H1 (cell line): Measurements from ENCODE around the gene SYTL1. TPM values are rescaled to one million over a fixed set of nuclear protein-coding genes. Genes with fewer than 3 reads are reported as not detected.
A peak's percentile ranks its signal among the peaks of the same experiment; 100 is the strongest.

Experiments
- CTCF ChIA-PET: fragments of 300-600 bp; sonication (Branson Sonifier 250); formaldehyde crosslinking; loops from one replicate; lab custom pipeline; 2021; ENCODE audit not compliant: partially characterized antibody; lab: Charles Lee
- POLR2A ChIA-PET: fragments of 300-600 bp; sonication (Branson Sonifier 250); formaldehyde crosslinking; loops from one replicate; lab custom pipeline; 2021; ENCODE audit warnings: inconsistent platforms; ENCODE audit not compliant: partially characterized antibody; lab: Charles Lee
- DNase-seq, 2 experiments: peaks; one replicate each; pipeline versions ENCODE4 v3.0.0 to v3.0.0-alpha.2; 2010 to 2022; ENCODE audit warnings: low spot score in 2 of 2, low read depth in 1 of 2, mixed read lengths in 1 of 2
- FAIRE-seq: peaks from 2 replicates; lab custom pipeline; 2011; peaks lifted over from hg19 to GRCh38; lab: Jason Lieb, UNC
- H2AFZ ChIP-seq: 2 replicates; pipeline ENCODE4 v1.8.1; 2012; ENCODE audit warnings: low read length, inconsistent platforms
- H2AK5ac ChIP-seq: 2 replicates; pipeline ENCODE4 v1.6.1; 2013; ENCODE audit warnings: low read depth, low read length
- H2BK120ac ChIP-seq: replicated peaks from 2 replicates; pipeline ENCODE3; 2013; ENCODE audit warnings: low read depth, low read length, inconsistent platforms
- H2BK12ac ChIP-seq: 2 replicates; pipeline ENCODE4 v1.6.1; 2013; ENCODE audit warnings: low read depth, low read length
- H2BK15ac ChIP-seq: 2 replicates; pipeline ENCODE4 v1.6.1; 2013; ENCODE audit warnings: low read length
- H2BK20ac ChIP-seq: 2 replicates; pipeline ENCODE4 v1.6.1; 2013; ENCODE audit warnings: low read length
- H2BK5ac ChIP-seq: 2 replicates; pipeline ENCODE4 v1.6.1; 2013; ENCODE audit warnings: low read depth, low read length
- H3K14ac ChIP-seq: 2 replicates; pipeline ENCODE4 v1.6.1; 2013; ENCODE audit warnings: inconsistent platforms; ENCODE audit not compliant: insufficient read length
- H3K18ac ChIP-seq: 2 replicates; pipeline ENCODE4 v1.6.1; 2013; ENCODE audit warnings: low read length; ENCODE audit errors: extremely low read depth
- H3K23ac ChIP-seq: 2 replicates; pipeline ENCODE4 v1.6.1; 2013; ENCODE audit warnings: inconsistent platforms; ENCODE audit not compliant: insufficient read length
- H3K23me2 ChIP-seq: 2 replicates; pipeline ENCODE4 v1.6.1; 2013; ENCODE audit warnings: low read depth, low read length
- H3K27ac ChIP-seq: 2 replicates; pipeline ENCODE4 v1.6.1; 2011; ENCODE audit warnings: low read depth, low read length, inconsistent platforms
- H3K27me3 ChIP-seq, 4 experiments: replicated peaks in 1 of 4; 1 replicate in 1 of 4; 2 replicates in 3 of 4; pipeline versions ENCODE4 v1.6.1 to v1.8.1; 2011 to 2013; ENCODE audit warnings: low read length in 3 of 4, mild to moderate bottlenecking in 3 of 4, inconsistent platforms in 2 of 4, mixed read lengths in 2 of 4, moderate library complexity in 1 of 4; ENCODE audit not compliant: control insufficient read depth in 3 of 4, insufficient read depth in 3 of 4; ENCODE audit errors: extremely low read depth in 1 of 4
- H3K36me3 ChIP-seq, 4 experiments: 2 replicates each; pipeline versions ENCODE4 v1.6.1 to v1.8.1; 2011 to 2013; ENCODE audit warnings: mild to moderate bottlenecking in 4 of 4, low read length in 3 of 4, moderate library complexity in 2 of 4, control low read depth in 1 of 4, inconsistent platforms in 1 of 4; ENCODE audit not compliant: insufficient read depth in 4 of 4, control insufficient read depth in 2 of 4
- H3K4ac ChIP-seq: replicated peaks from 2 replicates; pipeline ENCODE3; 2013; ENCODE audit warnings: low read length, low read depth, mixed read lengths, inconsistent platforms; ENCODE audit not compliant: insufficient read length
- H3K4me1 ChIP-seq, 4 experiments: replicated peaks in 1 of 4; 1 replicate in 1 of 4; 2 replicates in 3 of 4; pipeline versions ENCODE4 v1.6.1 to v1.8.1; 2011 to 2013; ENCODE audit warnings: low read length in 3 of 4, inconsistent platforms in 2 of 4, mixed read lengths in 1 of 4; ENCODE audit not compliant: insufficient read depth in 4 of 4, control insufficient read depth in 3 of 4
- H3K4me2 ChIP-seq, 2 experiments: 2 replicates each; pipeline versions ENCODE4 v1.6.1 to v1.8.1; 2011 to 2013; ENCODE audit warnings: low read depth in 2 of 2, low read length in 2 of 2, control low read depth in 1 of 2, inconsistent platforms in 1 of 2, mild to moderate bottlenecking in 1 of 2; ENCODE audit not compliant: insufficient read depth in 1 of 2
- H3K4me3 ChIP-seq, 4 experiments: fragments of 200-600, 300-600 bp in 1 of 4; sonication (generic), shearing (Covaris generic), sonication (Bioruptor Twin) in 1 of 4; 2 replicates each; pipeline versions ENCODE4 v1.5.1 to v1.8.1; 2011 to 2016; ENCODE audit warnings: low read length in 4 of 4, low read depth in 3 of 4, control low read depth in 2 of 4, inconsistent platforms in 2 of 4, mild to moderate bottlenecking in 2 of 4, mixed read lengths in 1 of 4, moderate library complexity in 1 of 4; ENCODE audit not compliant: insufficient read depth in 2 of 4; ENCODE audit errors: extremely low read depth in 1 of 4
- H3K56ac ChIP-seq: replicated peaks from 2 replicates; pipeline ENCODE3; 2013; ENCODE audit warnings: low read depth, mild to moderate bottlenecking, mixed read lengths, low read length, inconsistent platforms; ENCODE audit not compliant: insufficient read length
- H3K79me1 ChIP-seq: 2 replicates; pipeline ENCODE4 v1.6.1; 2013; ENCODE audit warnings: low read depth, low read length, control low read depth
- H3K79me2 ChIP-seq, 2 experiments: 2 replicates each; pipeline versions ENCODE4 v1.6.1 to v1.8.1; 2012 to 2013; ENCODE audit warnings: low read length in 2 of 2, mild to moderate bottlenecking in 2 of 2, inconsistent platforms in 1 of 2; ENCODE audit not compliant: insufficient read depth in 2 of 2, control insufficient read depth in 1 of 2
- H3K9ac ChIP-seq, 4 experiments: replicated peaks in 1 of 4; 1 replicate in 1 of 4; 2 replicates in 3 of 4; pipeline versions ENCODE4 v1.6.1 to v1.8.1; 2011 to 2013; ENCODE audit warnings: low read depth in 3 of 4, low read length in 3 of 4, control low read depth in 2 of 4, mild to moderate bottlenecking in 2 of 4, moderate library complexity in 2 of 4, inconsistent platforms in 1 of 4; ENCODE audit errors: extremely low read depth in 1 of 4
- H3K9me3 ChIP-seq, 2 experiments: 2 replicates each; pipeline versions ENCODE4 v1.6.1 to v1.8.1; 2012 to 2013; ENCODE audit warnings: mild to moderate bottlenecking in 2 of 2, moderate library complexity in 2 of 2, control low read depth in 1 of 2, inconsistent platforms in 1 of 2, low read depth in 1 of 2, low read length in 1 of 2, mixed read lengths in 1 of 2; ENCODE audit not compliant: insufficient read depth in 2 of 2
- H4K20me1 ChIP-seq, 2 experiments: replicated peaks in 1 of 2; 2 replicates each; pipeline versions ENCODE3 to v1.8.1; 2011 to 2013; ENCODE audit warnings: inconsistent platforms in 2 of 2, low read length in 2 of 2, mild to moderate bottlenecking in 1 of 2; ENCODE audit not compliant: insufficient read depth in 2 of 2, control insufficient read depth in 1 of 2
- H4K5ac ChIP-seq: 2 replicates; pipeline ENCODE4 v1.6.1; 2013; ENCODE audit warnings: low read length, low read depth, mixed read lengths, inconsistent platforms; ENCODE audit not compliant: insufficient read length
- H4K8ac ChIP-seq: 2 replicates; pipeline ENCODE4 v1.8.0; 2013; ENCODE audit warnings: mild to moderate bottlenecking, moderate library complexity, low read length, inconsistent platforms; ENCODE audit not compliant: insufficient read depth; ENCODE audit errors: extremely low read depth
- H4K91ac ChIP-seq: replicated peaks from 2 replicates; pipeline ENCODE3; 2013; ENCODE audit warnings: low read length, mixed read lengths, inconsistent platforms; ENCODE audit not compliant: insufficient read length
- POU5F1 ChIP-seq: IDR thresholded peaks from 2 replicates; pipeline ENCODE4 v1.6.1; 2011; ENCODE audit warnings: low read depth, mild to moderate bottlenecking, low read length, moderate library complexity
- WGBS, 2 experiments: shearing (Covaris generic) in 1 of 2; methylation state at CpG; one replicate each; pipeline versions ENCODE4 v1.1.6 to v1.1.7; 2013 to 2015; ENCODE audit warnings: low lambda C conversion rate in 2 of 2, mixed read lengths in 2 of 2, inconsistent platforms in 1 of 2, low coverage in 1 of 2, missing lambda C conversion rate in 1 of 2; ENCODE audit not compliant: insufficient replicate concordance in 2 of 2, insufficient coverage in 1 of 2, insufficient read length in 1 of 2; ENCODE audit errors: extremely low coverage in 1 of 2, missing lambda C conversion rate in 1 of 2; 5-methylcytosine and 5-hydroxymethylcytosine counted together
- polyA plus RNA-seq, 7 experiments: library from polyadenylated mRNA; depleted of rRNA in 3 of 7; stranded (reverse) in 5 of 7; unstranded in 2 of 7; fragments of >200 nt in 5 of 7; fragments of 200-250 nt in 2 of 7; gene quantifications; 1 replicate in 5 of 7; 2 replicates in 1 of 7; 4 replicates in 1 of 7; pipeline versions ENCODE4 v1.2.1 to v1.2.3, GENCODE V29; 2011 to 2013; ENCODE audit warnings: missing spikeins in 2 of 7, mixed read lengths in 2 of 7
- total RNA-seq: library from RNA; stranded (reverse); fragmentation: NEBNext Ultra II Directional; extraction: Animal tissue kit (Norgen Biotek cat#: 25700); gene quantifications from 2 replicates; pipeline ENCODE4 v1.2.1, GENCODE V29; 2021

Gene SYTL1
- total and polyA plus RNA-seq, 2 of the 8 experiments (the other 6 are each of a cell fraction or from before 2014, with no cell fraction given), result 6.4 to 19.5 TPM

GRCh38 chr1:27345272-27345671 is 3.5 kb downstream of the SYTL1 start:
- Histone ChIP-seq H3K4me2 (no peak overlapping the region), H2AK5ac (no peak overlapping the region), H3K56ac (no peak overlapping the region), H2BK5ac (no peak overlapping the region), H3K27ac (no peak overlapping the region), H3K4me3 (no peak overlapping the region), H3K18ac (no peak overlapping the region), H3K4ac (no peak overlapping the region), H3K14ac (no peak overlapping the region), H3K79me2 (peaks cover 0 to 4% of the 10 kb centered on the region in 2 experiments; a peak in 1 of 4 replicates), H3K4me1 (peaks cover 0 to 33% (median 25%) of the 10 kb centered on the region in 4 experiments; a peak in 6 of 7 replicates), H3K79me1 (no peaks in the 10 kb centered on the region), H3K9me3 (no peaks in the 10 kb centered on the region), H2AFZ (no peak overlapping the region), H4K20me1 (peaks cover 0 to 10% of the 10 kb centered on the region in 2 experiments), H3K23ac (no peak overlapping the region), H2BK12ac (no peak overlapping the region), H4K5ac (no peak overlapping the region), H2BK120ac (no peak overlapping the region), H2BK15ac (no peak overlapping the region), H3K36me3 (0 out of 8 replicates have a peak, but pooled peaks cover 0 to 3% (median 0%) of the 10 kb centered on the region in 4 experiments), H3K23me2 (peaks cover 19% of the 10 kb centered on the region), H3K27me3 (peaks cover 0 to 4% (median 4%) of the 10 kb centered on the region in 4 experiments; a peak in 6 of 7 replicates), H2BK20ac (no peak overlapping the region), H4K91ac (no peak overlapping the region), H4K8ac (peak overlapping the region; percentile 72; the same call in 1 of the 2 replicates), H3K9ac (no peak overlapping the region)
- FAIRE-seq (no peak), DNase-seq (no peak)
- WGBS, 2 experiments, result 94% methylated on average over 12 of the region's 12 CpGs; no CpG with 5 or more reads in 1 of the 2 experiments
- POLR2A ChIA-PET, result interaction anchor here (1.1 to 1.8 kb wide), 4 partner anchors 9 to 50 kb away, joined by 3 to 5 read pairs (median 4); no protein-coding TSS in a partner anchor
- CTCF ChIA-PET, result interaction anchor here (0.6 to 17.0 kb wide), 12 partner anchors 11 to 305 kb away, joined by 3 to 321 read pairs (median 4); no protein-coding TSS in a partner anchor
- TF ChIP-seq POU5F1, result no peak
